GM12892 (cell line): ENCODE data around the gene ESD.
"Not testable (repeated sequence)": the region's sequence is repeated elsewhere in the genome, so short reads cannot be mapped to it uniquely, and the experiment has no call there.

Experiments used
- DNase-seq: peaks from one replicate; pipeline ENCODE4 v3.0.0; 2011; ENCODE audit not compliant: insufficient read length
- FAIRE-seq: peaks from 2 replicates; lab custom pipeline; 2011; peaks lifted over from hg19 to GRCh38; lab: Jason Lieb, UNC
- POLR2A ChIP-seq: IDR thresholded peaks from 2 replicates; pipeline ENCODE4 v1.6.1; 2011; ENCODE audit warnings: low read depth, low read length, control low read depth
- POLR2AphosphoS5 ChIP-seq: IDR thresholded peaks from 2 replicates; pipeline ENCODE4 v1.6.1; 2011; ENCODE audit warnings: low read depth, low read length, control low read depth
- TAF1 ChIP-seq: IDR thresholded peaks from 2 replicates; pipeline ENCODE4 v1.6.1; 2011; ENCODE audit warnings: low read depth, mild to moderate bottlenecking, control low read depth, low read length, borderline replicate concordance

Gene ESD

DNA sequence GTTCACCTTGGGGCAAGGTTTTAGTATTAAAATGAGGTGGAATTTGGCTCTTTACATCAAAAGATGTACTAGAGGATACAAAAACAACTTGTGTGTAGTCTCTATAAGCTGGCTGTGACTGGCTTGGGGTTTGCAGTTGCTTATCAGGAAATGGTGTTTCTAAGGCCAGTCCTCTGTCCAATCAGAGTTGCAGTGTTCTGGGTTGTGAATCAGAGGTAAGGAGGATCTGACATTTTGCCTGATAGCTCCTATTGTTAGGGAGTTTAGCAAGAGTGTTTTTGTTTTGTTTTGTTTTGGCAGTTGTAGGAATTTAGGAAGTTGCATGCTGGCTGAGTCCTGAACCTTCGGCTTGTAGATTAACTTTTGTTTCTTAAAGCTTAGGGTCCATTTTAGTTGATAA is 20.1 kb upstream of the ESD start:
- FAIRE-seq, result no peak

DNA sequence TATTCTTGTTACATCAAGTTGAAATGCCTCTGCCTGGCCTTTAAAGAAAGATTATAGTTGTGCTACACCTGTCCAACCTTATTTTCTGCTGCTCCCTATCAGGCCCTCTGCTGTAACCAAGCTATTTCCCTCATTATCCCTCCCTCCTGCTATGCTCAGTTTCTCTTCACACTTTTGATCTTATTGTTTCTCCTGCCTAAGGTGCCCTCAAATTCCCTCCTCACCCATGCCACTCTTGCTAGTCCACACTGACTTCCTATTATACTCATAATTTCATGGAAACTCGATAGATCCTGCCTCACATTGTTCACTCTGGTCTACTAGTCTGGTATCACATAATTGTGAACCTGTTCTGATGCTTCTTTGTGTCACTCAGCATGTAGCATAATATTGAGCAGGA is 19.4 kb upstream of the ESD start:
- FAIRE-seq (no peak), DNase-seq (no peak)
- TF ChIP-seq TAF1 (no peak), POLR2A (no peak), POLR2AphosphoS5 (no peak)

More for the DNA sequence above, 20.1 kb upstream of the ESD start:
- no peak for TF ChIP-seq POLR2A
- no peak for DNase-seq

DNA sequence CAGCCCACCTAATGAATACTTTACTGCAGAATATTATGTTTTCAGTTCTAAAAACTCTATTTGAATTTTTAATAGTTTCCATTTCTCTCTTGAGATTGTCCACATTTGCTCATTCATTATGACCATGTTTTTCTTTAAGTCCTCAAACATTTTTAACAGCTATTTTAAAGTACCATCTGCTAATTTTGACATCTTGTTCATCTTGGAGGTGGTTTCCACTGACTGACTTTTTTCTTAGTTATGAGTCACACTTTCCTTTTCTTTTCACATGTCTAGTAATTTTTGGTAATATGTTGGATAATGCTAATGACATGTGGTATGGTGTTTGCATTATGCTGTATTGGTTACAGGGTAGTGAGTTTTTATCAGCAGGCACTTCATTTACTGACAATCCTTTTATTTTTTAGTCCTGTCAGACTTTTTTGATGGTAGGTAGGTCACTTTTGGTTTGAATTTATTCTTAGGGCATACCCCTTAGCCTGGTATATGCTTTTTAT is 15.4 kb upstream of the ESD start:
- FAIRE-seq (no peak), DNase-seq (no peak)
- no peak for TF ChIP-seq TAF1
- no peak for TF ChIP-seq POLR2A

DNA sequence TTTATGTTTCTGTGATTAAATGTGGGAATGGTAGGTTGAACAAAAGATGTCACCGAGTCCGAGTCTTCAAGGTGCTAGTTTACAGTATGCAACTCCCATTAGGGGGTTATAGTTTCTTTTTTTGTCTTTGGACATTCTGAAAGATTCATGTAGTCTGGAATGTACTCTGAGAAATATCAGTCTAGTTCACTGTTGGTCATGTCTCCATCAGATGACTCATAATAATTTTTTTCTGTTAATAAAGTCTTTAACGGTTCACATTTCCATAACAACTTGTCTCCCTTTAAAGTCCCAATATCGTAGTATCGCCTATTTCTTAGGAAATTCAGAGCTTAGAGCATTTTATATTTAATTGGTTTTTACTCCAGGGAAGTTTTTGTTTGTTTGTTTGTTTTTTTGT is 13.5 kb upstream of the ESD start:
- no peak for DNase-seq

DNA sequence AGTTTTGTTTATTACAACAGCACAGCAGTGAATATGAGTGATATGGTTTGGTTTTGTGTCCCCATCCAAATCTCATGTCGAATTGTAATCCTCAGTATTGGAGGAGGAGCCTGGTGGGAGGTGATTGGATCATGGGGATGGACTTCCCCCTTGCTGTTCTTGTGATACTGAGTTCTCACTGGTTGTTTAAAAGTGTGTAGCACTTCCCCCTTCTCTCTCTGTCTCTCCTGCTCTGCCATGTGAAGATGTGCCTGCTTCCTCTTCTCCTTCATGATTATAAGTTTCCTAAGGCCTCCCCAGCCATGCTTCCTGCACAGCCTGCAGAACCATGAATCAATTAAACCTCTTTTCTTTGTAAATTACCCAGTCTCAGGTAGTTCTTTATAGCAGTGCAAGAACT is 8.0 kb upstream of the ESD start:
- DNase-seq, result not testable (repeated sequence)

More for the DNA sequence above, 13.5 kb upstream of the ESD start:
- TF ChIP-seq POLR2AphosphoS5, result no peak
- no peak for TF ChIP-seq POLR2A
- no peak for TF ChIP-seq TAF1
- no peak for FAIRE-seq

DNA sequence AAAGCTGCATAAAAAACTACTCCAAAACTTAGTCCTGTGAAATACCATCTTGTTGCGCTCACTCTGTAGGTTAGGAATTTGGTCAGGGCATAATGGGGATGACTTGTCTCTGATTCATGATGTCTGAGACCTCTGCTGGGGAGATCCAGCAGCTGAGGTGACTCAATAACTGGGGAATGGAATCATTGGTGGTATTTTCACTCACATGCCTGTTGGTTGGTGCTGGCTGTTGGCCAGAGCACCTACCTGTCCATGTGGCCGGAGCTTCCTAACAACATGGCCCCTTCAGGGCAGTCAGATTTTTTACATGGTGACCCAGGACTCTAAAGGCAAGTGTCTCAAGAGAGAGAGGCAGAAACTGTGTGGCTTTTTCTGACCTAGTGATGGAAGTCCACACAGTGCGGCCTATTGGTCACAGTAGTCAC is 7.4 kb upstream of the ESD start:
- TF ChIP-seq POLR2AphosphoS5, result no peak
- TF ChIP-seq POLR2A, result no peak
- TF ChIP-seq TAF1, result no peak
- DNase-seq, result no peak
- FAIRE-seq, result no peak

More for the DNA sequence above, 8.0 kb upstream of the ESD start:
- FAIRE-seq, result not testable (repeated sequence)

DNA sequence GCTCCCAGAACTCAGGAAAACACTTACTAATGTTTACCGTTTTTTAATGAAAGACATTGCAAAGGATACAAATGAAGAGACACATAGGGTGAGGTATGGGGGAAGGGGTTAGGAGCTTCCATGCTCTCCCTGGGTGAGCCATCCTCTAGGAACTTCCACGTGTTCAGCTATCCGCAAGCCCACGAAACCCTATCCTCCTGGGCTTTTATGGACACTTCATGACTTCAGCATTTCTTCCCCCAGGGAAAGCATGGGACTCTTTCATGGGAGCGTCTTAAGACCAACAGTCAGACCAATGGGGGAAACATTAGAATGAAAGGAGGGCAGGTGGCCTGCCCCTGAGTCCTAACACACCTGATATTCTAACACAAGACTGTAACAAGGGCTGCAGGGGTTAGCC is 6.6 kb upstream of the ESD start:
- DNase-seq (no peak), FAIRE-seq (no peak)
- TF ChIP-seq TAF1 (no peak), POLR2AphosphoS5 (no peak), POLR2A (no peak)

DNA sequence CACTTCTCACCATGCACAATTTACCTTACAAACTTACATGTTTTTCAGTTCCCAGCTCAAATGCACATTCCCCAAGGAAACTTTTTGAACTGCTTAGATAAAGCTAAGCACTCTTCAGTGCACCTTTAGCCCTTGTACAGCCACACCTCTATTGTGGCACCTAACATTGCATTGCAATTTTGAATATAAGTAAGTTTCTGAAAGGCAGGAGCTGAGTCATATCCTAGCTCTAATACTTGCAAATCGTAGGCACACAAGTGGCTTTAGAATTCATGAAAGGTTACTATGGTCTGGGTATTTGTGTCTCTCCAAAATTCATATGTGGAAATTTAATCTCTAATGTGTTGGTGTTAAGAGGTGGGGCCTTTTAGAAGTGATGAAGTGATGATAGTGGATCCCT is 4.9 kb upstream of the ESD start:
- TF ChIP-seq POLR2AphosphoS5 (no peak), TAF1 (no peak), POLR2A (no peak)
- FAIRE-seq (no peak), DNase-seq (no peak)

DNA sequence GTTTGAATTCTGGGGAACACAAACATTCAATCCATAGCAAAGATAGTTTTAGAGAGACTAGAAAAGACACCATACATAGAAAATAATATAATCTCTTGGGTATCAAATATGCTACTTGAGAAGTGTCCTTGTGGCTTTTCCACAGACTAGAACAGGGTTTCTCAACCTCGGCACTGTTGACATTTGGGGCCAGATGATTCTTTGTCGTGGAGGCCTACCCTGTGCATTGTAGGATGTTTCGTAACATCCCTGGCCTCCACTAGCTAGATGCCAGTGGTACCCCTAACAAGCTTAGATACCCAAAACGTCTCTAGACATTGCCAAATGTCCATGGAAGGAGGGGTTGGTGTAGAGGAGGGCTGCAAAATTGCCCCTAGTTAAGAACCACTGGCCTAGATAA is 2.2 kb upstream of the ESD start:
- no peak for FAIRE-seq
- TF ChIP-seq TAF1, result no peak
- TF ChIP-seq POLR2A, result no peak
- no peak for TF ChIP-seq POLR2AphosphoS5
- no peak for DNase-seq

DNA sequence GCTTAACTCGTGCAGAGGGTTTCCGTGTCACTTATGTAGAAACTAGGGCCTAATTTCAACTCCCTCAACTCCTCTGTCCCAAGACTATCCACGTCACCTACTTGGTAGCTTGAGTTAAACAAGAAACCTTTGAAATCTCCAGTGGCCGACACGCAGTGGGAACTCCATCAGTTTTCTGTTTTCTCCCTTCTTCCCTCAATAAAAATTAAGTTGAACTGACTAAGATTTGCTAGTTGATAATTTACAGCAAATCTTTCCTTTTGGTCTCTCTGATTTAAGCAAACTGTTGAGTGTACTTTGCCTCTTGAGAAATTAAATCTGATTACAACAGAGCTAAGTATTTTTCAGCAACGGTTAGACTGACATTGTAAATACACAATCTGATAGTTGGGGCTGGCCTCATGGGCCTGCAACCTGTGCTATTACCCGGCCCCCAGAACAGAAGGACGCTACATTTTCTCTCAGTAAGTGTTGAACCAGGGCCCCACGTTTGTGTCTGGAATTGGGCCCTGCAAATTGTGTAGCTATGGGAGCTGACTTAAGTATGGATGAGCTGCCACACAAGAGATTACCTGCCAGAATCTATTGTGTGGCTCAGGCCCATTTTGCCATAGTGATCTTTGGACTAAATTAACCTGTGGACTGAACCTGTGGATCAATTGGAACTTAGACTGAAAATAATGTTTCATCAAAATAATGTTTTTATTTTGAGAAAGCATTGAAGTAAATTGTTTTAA is 708 bp upstream of the ESD start:
- FAIRE-seq (peak; percentile 77), DNase-seq (no peak)
- TF ChIP-seq POLR2AphosphoS5, result no peak
- TF ChIP-seq TAF1, result no peak
- no peak for TF ChIP-seq POLR2A

DNA sequence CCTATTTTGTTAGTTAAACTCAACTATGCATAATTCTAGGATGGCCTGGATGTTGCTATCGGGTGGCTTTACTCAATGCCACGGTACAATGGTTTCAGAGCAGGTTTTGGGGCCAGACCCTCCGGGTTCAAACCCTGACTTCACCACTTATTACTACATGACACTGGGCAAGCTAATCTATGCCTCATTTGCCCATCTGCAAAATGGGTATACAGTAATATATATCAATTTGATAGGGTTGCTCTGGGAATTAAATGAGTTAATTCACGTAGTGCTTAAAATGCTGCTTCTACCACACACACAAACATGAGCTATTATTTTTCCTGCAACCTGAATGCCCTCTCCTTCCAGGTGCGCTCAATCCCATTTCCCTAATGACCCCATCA is 839 bp downstream of the ESD start:
- TF ChIP-seq TAF1 (no peak), POLR2A (no peak), POLR2AphosphoS5 (no peak)
- FAIRE-seq (no peak), DNase-seq (no peak)

DNA sequence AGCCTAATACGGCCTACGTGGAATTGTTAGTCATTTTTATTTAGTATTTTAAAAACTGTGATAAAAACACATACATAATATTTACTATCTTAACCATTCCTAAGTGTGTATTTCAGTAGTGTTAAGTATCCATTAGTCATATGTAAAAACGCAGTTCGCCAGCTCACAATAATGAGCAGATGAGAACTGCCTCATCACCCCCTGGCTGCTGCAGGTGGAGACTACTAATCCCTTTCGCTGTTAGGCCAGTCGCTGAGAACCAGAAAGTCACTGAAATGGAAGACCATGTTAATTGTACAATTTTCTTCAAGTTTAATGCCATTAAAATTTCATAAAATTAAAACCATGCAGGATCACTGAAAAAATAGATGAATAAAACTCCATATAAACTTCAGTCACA is 1.6 kb downstream of the ESD start:
- no peak for FAIRE-seq
- no peak for TF ChIP-seq POLR2A
- TF ChIP-seq TAF1, result no peak
- no peak for TF ChIP-seq POLR2AphosphoS5
- DNase-seq, result no peak
